ENCODE data around the gene AXIN1. TPM values are rescaled to one million over a fixed set of nuclear protein-coding genes. Genes with fewer than 3 reads are reported as not detected.

The AXIN1 gene
- total and polyA plus RNA-seq, 2 of the 8 experiments (the other 6 are each of a cell fraction or from before 2014, with no cell fraction given): 12.5 to 41.9 TPM

DNA sequence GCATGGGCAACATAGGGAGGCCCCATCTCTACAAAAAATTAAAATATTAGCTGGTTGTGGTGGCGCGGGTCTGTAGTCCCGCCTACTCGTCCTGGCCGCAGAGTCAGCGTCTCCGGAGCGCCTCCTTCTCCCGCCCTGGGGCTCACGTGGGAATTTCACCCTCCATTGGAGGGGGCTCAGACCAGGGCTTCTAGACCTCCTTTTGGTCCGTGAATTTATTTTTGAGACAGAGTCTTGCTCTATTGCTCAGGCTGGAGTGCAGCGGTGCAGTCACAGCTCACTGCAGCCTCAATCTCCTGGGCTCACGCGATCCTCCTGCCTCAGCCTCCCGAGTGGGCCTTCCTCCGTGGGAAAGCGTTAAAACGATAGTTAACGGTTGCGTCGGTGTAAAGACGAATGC lies 44.1 kb upstream of the AXIN1 start:
- Histone ChIP-seq H3K36me3 (ENCODE audit: control insufficient read depth in 2 of 4, insufficient read depth in 4 of 4, low read length in 3 of 4) (peaks cover 7 to 18% (median 14%) of the 10 kb centered on the region in 4 experiments; a peak in 6 of 8 replicates), H4K8ac (ENCODE audit: extremely low read depth, insufficient read depth, low read length) (peak overlapping the region; percentile 45; the same call in 1 of the 2 replicates), H2BK15ac (ENCODE audit: low read length) (no peak overlapping the region), H4K91ac (replicated peaks; ENCODE audit: insufficient read length, low read length) (peak overlapping the region; percentile 74), H3K23ac (ENCODE audit: insufficient read length) (no peak overlapping the region), H3K56ac (replicated peaks; ENCODE audit: insufficient read length, low read depth, low read length) (no peak overlapping the region), H3K4me3 (ENCODE audit: extremely low read depth in 1 of 4, insufficient read depth in 2 of 4, low read depth in 3 of 4, low read length in 4 of 4) (peak overlapping the region; percentile 15 to 91 (median 41); a peak in 5 of 8 replicates), H3K79me2 (ENCODE audit: control insufficient read depth in 1 of 2, insufficient read depth in 2 of 2, low read length in 2 of 2) (no peaks in the 10 kb centered on the region; a peak in 1 of 4 replicates), H2BK120ac (replicated peaks; ENCODE audit: low read depth, low read length) (no peak overlapping the region), H2BK20ac (ENCODE audit: low read length) (no peak overlapping the region), H3K4ac (replicated peaks; ENCODE audit: insufficient read length, low read depth, low read length) (peak overlapping the region; percentile 97), H3K27ac (ENCODE audit: low read depth, low read length) (no peak overlapping the region), H4K5ac (ENCODE audit: insufficient read length, low read depth, low read length) (no peak overlapping the region), H2AK5ac (ENCODE audit: low read depth, low read length) (no peak overlapping the region), H2BK5ac (ENCODE audit: low read depth, low read length) (peak overlapping the region; percentile 91; the same call in 1 of the 2 replicates), H3K79me1 (ENCODE audit: low read depth, low read length) (no peaks in the 10 kb centered on the region; the same call in 1 of the 2 replicates), H3K4me2 (ENCODE audit: insufficient read depth in 1 of 2, low read depth in 2 of 2, low read length in 2 of 2) (peak overlapping the region; percentile 67 to 71), H3K14ac (ENCODE audit: insufficient read length) (no peak overlapping the region), H3K18ac (ENCODE audit: extremely low read depth, low read length) (peak overlapping the region; percentile 62), H3K23me2 (ENCODE audit: low read depth, low read length) (peaks cover 5% of the 10 kb centered on the region), H3K9ac (replicated peaks in 1 of 4; ENCODE audit: extremely low read depth in 1 of 4, low read depth in 3 of 4, low read length in 3 of 4) (peak overlapping the region in 1 of 4 experiments; percentile 42; a peak in 1 of 7 replicates), H3K27me3 (replicated peaks in 1 of 4; ENCODE audit: control insufficient read depth in 3 of 4, extremely low read depth in 1 of 4, insufficient read depth in 3 of 4, low read length in 3 of 4) (no peaks in the 10 kb centered on the region), H2AFZ (ENCODE audit: low read length) (no peak overlapping the region), H3K4me1 (replicated peaks in 1 of 4; ENCODE audit: control insufficient read depth in 3 of 4, insufficient read depth in 4 of 4, low read length in 3 of 4) (peaks cover 0 to 26% (median 13%) of the 10 kb centered on the region in 4 experiments; a peak in 6 of 7 replicates), H3K9me3 (ENCODE audit: insufficient read depth in 2 of 2, low read depth in 1 of 2, low read length in 1 of 2) (peaks cover 0 to 5% of the 10 kb centered on the region in 2 experiments; a peak in 2 of 4 replicates), H4K20me1 (replicated peaks in 1 of 2; ENCODE audit: control insufficient read depth in 1 of 2, insufficient read depth in 2 of 2, low read length in 2 of 2) (peaks cover 2 to 21% of the 10 kb centered on the region in 2 experiments), H2BK12ac (ENCODE audit: low read depth, low read length) (0 out of 2 replicates have a peak overlapping the region, but pooled peaks have one; percentile 80)
- CTCF ChIA-PET (ENCODE audit: partially characterized antibody): interaction anchor here (1.0 to 1.8 kb wide), 3 partner anchors 94 to 264 kb away, joined by 3 to 4 read pairs (median 4); no protein-coding TSS in a partner anchor
- no peak for FAIRE-seq
- POLR2A ChIA-PET (ENCODE audit: partially characterized antibody): interaction anchor here (0.7 to 6.7 kb wide), 8 partner anchors 11 to 127 kb away, joined by 3 to 67 read pairs (median 4); partner anchors contain the start of gene RAB11FIP3
- WGBS, 2 experiments (ENCODE audit: extremely low coverage in 1 of 2, insufficient coverage in 1 of 2, insufficient read length in 1 of 2, insufficient replicate concordance in 2 of 2, low coverage in 1 of 2, low lambda C conversion rate in 2 of 2, missing lambda C conversion rate in 1 of 2): 6% methylated on average over 22 of the region's 22 CpGs; no CpG with 5 or more reads in 1 of the 2 experiments
- peak in 1 of 2 experiments; percentile 69 for DNase-seq (ENCODE audit: low read depth in 1 of 2, low spot score in 2 of 2)
- peak; percentile 71 for TF ChIP-seq BACH1 (IDR thresholded peaks at IDR 0.05; ENCODE audit: low read length)
- TF ChIP-seq, protein P1, sequence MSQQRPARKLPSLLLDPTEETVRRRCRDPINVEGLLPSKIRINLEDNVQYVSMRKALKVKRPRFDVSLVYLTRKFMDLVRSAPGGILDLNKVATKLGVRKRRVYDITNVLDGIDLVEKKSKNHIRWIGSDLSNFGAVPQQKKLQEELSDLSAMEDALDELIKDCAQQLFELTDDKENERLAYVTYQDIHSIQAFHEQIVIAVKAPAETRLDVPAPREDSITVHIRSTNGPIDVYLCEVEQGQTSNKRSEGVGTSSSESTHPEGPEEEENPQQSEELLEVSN (IDR thresholded peaks at IDR 0.05): peak; percentile 60; the same call in 1 of the 2 replicates
- no peak for TF ChIP-seq YY1 (IDR thresholded peaks at IDR 0.05; ENCODE audit: low read depth, low read length)
- TF ChIP-seq EZH2 (IDR thresholded peaks at IDR 0.05; ENCODE audit: low read depth, low read length, severe bottlenecking): no peak
- no peak for TF ChIP-seq CHD1 (IDR thresholded peaks at IDR 0.05; ENCODE audit: low read depth, low read length)
- no peak for TF ChIP-seq FOSL1 (IDR thresholded peaks at IDR 0.05; ENCODE audit: insufficient read depth, low read depth, low read length)
- TF ChIP-seq KDM4A (IDR thresholded peaks at IDR 0.05; ENCODE audit: low read depth, low read length, severe bottlenecking): no peak
- TF ChIP-seq SP1 (IDR thresholded peaks at IDR 0.05; ENCODE audit: low read depth, low read length): no peak
- no peak for TF ChIP-seq RNF2 (IDR thresholded peaks at IDR 0.05; ENCODE audit: borderline replicate concordance, low read depth, low read length, missing control alignments, poor library complexity, severe bottlenecking)
- no peak for TF ChIP-seq EP300 (IDR thresholded peaks at IDR 0.05; ENCODE audit: borderline replicate concordance in 1 of 2, low read depth in 2 of 2, low read length in 2 of 2)
- TF ChIP-seq CEBPB (IDR thresholded peaks at IDR 0.05; ENCODE audit: low read depth, low read length): no peak
